ENCODE results near the gene MAGEA10.
"Not testable (repeated sequence)": the region's sequence is repeated elsewhere in the genome, so short reads cannot be mapped to it uniquely, and the experiment has no call there.

MAGEA10 gene

DNA sequence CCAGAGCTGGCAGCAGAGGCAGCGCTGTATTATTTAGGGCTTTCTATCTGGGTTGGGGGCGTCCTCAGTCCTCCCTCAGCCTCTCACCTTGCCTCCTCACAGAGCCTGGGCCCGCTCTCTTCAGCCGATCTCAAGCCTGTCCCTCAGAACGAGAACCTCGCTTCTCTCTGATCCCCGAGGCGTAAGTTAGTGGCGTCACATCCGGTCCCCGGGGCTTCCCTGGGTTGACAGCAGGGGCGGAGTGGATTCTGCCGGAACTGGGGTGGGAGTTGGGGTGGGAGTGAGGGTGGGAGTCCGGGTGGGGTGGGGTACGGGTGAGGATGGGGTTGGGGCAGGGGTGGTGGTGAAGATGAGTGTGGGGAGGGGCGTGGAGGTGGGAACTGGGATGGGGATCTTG is at the start of gene MAGEA10:
Gene MAGEA10, minus strand, starts transcription at position 190 of the 397 bp plus-strand sequence. CDS start 2,957 bp downstream, outside the sequence.
- DNase-seq, result no peak

DNA sequence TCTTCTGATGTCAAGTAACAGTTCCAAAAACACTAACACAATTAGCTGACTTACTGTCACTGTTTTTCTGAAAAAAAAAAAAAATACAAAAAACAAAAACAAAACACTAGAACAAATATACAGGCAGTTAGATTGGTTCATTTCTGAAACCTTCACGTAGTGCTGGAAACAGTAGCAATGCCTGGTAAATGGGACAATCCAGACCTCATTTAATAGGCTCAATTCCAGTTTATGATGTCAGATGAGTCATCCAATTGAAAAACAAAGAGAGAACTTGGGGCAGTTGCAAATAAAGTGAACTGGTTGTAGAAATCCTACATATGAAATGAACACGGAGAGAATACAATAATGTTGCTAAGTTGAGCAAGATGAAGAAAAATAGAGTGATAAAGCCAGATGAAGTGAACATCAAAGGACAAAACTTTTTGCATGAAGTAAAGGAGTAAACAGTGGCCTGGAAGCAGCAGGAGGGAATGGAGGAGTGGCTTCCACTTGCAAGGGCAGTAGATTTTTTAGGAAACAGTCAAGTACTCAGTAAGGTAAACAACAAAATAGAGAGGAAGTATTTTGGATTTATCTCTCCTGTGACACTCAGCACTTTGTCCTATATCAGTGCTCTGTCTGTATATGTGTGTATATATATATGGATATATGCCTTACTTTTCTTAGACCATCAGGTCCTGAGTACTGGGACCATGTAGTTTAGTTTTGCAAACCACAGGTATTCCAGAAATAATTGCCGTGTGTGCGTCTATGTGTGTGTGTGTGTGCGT is 39.3 kb upstream of the MAGEA10 start:
- DNase-seq, result no peak

DNA sequence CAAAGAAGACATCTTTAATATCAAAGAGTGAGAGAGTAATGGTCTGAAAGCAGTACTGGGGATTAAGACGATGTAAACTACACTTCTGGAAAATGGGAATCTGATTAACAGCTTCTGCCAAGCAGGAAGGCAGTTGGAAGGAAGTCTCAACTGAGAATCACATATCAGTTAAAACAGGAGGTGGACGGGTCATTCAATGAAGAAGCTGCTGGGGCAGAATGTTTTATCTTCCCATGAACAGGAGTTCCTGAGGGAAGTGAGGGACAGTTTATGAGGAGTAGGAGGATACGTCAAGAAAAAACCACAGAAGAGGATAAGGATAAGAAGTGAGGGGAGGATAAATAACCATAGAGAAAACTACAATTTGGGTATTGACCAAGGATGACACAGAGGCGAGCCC is 38.7 kb upstream of the MAGEA10 start:
- DNase-seq, result no peak

DNA sequence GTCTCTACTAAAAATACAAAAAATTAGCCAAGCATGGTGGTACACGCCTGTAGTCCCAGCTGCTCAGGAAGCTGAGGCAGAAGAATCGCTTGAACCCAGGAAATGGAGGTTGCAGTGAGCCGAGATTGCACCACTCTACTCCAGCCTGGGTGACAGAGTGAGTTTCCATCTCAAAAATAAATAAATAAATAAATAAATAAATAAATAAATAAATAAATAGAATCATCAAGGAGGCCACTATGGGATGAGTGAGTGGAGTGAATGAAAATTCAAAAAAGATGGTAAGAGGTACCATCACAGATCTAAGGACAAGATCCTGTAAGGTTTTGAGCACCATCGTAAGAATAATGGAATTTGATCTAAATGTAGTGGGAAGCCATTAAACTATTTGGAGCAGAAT is 37.5 kb upstream of the MAGEA10 start:
- not testable (repeated sequence) for DNase-seq

DNA sequence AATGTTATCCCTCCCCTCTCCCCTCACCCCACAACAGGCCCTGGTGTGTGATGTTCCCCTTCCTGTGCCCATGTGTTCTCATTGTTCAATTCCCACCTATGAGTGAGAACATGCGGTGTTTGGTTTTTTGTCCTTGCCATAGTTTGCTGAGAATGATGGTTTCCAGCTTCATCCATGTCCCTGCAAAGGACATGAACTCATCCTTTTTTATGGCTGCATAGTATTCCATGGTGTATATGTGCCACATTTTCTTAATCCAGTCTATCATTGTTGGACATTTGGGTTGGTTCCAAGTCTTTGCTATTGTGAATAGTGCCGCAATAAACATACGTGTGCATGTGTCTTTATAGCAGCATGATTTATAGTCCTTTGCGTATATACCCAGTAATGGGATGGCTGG is 35.5 kb upstream of the MAGEA10 start:
- DNase-seq, result not testable (repeated sequence)

DNA sequence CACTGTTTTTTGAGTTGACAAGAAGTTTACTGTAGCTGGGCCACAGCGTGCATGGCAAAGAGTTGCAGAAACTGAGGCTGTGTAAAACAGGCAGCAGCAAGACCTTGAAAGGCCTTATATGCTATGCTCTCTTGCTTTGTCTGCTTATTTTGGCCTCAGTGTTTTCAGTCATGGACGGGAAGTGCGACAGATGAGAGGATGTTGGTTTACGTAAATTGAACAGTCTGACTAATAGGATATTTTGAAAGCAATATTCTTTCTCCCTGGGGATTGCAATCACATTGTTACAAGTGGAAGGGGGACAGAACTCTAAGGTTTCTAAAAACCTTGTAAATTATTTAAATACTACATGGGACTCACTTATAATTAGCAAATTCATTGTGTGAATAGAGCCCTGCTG is 32.2 kb upstream of the MAGEA10 start:
- DNase-seq, result no peak

DNA sequence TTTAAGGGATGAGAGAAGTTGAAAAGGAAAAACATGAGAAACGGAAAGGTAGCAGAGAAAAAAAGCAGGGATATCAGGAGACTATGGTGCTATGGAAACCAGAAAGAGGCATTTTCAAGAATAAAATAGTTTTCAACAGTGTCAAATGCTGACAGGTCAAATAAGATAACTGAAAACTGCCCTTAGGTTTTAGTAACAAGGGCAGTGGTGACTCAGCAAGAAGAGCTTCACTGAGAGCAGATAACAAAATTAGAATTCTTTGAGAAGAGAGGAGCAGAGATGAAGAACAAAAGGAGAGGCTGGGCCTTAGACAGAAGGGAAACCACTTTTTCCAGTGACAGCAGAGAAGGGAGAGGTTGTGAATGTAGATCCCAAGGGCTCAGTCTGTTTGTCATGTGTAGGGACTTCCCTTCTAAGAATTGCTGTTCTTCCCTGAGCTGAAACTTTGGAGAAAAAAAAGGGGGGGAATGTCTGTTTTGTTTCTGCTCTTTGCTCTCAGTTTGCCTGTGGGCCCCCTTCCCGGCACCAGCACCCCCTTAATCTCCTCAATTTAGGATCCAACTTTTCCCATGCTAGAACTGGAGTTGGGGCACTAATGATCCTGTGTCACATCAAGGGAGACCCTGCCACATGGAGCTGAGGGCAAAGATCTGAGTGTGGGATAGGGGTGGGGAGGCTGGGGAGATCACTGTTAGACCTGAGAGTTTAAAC is 26.8 kb upstream of the MAGEA10 start:
- no peak for DNase-seq

DNA sequence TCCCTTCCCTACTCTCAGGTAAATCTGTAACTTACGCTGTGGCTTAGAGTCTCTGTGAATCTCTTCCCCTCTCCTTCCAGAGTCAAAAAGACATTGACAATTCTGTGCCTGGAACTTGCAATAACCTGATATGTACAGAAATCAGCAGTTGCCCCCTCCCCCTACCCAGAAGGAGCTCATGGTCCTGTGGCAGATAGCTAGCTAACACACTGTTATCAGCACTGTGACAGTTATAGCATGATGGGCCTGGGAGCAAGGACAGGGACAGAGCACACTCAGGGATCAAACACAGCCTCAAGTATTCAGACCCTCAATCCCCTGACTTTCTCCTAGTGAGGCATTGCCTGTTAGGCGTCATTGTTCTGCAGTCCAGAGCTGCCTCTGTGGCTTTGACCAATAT is 18.7 kb upstream of the MAGEA10 start:
- no peak for DNase-seq

DNA sequence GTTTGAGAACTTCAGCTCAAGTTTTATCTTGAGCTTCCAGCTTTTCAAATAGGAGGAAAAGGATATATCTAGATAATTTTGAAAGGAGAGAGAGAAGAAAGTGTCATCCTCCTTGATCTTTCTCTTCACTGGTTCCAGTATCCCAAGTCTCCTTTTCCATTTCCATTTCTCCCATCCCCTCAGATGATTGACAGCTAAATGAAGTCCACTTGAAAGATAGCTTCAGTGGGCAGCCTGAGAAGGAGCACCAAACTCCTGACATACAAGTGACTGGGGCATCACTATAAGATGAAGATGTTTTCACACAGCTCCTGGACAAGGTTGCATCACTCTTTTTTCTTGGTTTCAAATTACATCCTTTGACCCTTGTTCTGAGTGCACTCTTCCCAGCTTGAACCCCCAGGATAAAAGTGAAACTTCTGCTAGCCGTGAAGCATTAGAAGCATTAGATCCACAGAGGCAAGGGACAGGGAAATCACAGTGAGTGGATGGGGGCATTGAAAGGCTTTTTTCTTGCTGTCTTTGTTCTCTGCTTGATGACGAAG is 17.5 kb upstream of the MAGEA10 start:
- DNase-seq, result no peak

DNA sequence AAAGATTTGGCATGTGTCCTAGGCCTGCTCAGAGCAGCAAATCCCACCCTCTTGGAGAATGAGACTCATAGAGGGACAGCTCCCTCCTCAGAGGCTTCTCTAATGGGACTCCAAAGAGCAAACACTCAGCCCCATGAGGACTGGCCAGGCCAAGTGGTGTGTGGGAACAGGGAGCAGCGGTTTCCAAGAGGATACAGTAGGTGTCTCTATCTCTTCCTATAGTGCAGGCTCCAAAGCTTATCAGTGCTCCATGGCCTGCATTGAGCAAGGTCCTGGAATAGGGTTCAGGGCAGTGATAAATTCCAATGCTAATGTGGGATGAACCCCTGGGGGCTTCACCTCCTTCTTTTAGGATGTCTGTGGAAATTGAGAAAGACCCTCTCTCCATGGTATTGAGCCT is 15.7 kb upstream of the MAGEA10 start:
- no peak for DNase-seq

DNA sequence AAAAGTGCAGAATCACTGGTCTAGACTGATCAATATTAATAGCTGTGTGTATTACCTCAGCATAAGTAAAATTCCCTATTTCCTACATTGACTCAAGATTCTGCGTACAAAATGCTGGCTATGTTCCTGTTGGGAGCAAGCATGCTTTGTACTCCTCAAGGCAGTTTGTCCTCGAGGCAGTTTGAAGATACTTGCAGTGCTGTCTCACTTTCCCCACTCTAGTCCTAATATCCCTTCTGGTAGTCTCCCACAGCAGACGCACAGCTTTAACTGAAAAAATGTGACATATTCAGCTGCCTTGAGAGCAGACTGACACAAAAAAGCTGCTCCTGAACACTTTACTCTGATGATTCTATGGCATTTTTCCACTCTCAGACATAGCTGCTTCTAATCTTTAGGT is 12.9 kb upstream of the MAGEA10 start:
- DNase-seq, result no peak

DNA sequence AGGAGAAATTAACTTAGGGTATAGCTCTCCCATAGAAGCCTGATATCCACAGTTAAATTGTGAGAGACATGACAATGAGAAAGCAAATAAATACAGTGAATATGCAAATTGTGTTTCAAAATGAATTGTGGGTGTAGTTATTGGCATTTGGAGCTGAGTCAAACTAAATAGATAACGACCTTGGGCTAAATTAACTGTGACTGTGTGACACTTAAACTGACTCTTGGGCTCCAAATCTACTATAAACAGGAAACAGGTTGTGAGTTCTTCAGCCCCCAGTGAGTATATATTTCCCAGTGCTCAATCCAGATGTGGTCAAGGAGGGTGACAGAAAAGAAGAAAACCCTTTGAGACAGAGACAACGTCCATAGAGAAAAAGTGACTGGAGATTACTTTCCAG is 11.3 kb upstream of the MAGEA10 start:
- DNase-seq, result no peak

DNA sequence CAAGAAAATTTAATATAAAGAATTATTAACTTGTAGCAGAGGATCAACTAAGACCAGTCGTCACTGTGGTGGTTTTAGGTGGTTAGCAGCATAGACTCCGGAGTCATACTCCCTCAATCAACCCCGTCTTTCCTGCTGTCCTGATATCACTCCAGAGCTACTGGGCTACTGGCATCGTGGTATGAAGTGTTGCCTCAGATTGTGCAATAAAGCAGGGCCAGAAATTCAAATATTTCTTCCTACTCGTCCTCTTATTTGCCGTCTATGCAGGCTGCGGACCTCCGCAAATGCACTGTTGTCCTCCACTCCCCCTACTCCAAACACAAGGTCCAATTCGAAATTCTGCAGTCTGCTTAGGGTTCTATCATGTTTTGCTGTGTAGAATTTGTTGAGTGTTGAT is 1.2 kb upstream of the MAGEA10 start:
- no peak for DNase-seq

DNA sequence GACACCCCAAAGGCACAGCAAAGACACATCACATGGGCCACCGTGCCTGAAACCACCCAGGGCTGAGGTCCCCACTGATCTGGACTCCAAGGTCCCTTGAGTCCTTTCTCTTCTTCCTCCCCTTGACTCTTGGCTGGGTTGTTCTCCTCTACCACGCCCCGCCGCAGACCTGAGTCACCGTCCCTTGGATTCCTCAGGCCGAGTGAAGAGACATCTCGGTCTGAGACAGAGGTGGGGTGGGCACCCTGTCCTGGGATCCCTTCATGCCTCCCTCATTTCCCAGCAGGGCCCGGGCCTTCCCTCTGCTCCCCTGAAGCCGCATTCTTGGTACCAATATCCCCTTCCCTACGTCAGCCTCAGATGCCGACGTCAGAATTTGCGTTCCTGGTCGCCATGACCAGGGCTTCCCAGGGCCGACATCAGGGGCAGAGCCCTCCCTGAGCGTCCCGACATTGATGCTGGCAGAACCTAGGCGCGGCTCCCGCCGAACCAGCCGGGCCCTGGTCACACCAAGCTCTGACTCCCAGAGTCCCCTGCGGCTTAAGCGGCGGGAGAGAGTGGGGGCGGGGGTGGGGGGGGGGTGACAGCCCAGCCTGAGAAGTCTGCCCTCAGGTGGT is 498 bp downstream of the MAGEA10 start:
- no peak for DNase-seq

DNA sequence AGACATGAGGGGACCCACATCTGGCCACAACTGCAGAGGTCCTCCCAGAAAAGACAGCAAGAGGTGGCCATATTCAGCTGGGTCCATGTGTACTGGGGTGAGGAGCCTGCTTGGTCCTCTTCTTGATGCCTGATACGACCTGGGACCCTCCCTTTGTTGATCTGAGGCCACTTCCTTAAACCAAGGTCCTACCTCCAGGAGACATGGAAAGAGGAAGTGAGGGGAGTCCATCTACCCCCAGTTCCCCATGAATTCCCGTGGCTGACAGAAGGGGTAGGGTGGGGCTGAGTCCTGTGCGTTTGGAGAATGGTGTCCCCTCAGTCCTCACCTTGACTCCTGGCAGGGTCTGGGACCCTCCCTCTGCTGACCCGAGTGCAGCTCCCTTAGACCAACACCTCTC is 2.1 kb downstream of the MAGEA10 start:
- DNase-seq, result no peak

DNA sequence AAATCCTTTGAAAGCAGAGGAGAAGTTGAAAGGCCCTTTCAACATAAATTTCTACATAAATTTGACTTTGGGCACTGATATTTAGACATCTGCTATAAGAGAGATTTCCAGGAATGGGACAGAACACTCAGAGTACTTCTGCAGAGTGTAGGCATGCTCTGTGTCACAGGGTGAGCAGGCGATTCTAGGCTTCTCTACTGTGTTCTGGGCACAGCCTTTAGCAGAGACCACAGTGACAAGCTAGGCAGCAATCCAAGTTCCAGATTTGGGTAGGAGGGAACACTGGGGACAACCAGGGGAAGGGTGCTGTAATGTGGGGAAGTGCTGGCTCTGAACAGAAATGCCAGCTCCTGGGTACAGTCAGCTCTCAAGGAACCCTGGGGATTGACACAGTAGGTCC is 6.9 kb downstream of the MAGEA10 start:
- DNase-seq, result no peak

DNA sequence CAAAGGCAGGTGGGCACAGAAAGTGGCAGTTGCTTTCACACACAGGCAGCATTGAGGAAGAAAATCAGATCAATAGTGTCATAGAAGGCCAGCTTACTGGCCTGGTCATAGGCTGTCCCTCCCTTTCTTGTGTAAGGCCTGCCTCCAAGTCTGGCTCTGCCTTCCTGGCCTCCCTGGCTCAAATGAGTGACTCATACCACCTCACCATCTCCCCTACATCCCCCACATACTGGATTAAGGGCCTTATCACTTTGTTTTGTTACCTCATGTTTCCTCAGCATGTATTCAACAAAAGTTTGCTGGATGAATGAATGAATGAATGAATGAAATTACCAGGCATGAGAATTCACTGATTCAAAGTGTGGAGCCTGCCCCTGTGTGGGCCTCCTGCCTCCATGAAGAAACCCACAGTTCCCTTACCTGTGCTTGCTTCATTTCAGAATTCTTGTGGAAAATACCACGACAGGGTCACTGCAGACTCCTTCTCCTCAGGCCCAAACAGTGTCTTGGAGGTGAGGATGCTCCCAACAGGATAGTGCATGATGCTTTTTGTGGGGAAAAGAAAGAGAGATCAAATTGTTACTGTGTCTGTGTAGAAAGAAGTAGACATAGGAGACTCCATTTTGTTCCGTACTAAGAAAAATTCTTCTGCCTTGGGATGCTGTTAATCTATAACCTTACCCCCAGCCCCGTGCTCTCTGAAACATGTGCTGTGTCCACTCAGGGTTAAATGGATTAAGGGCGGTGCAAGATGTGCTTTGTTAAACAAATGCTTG is 9.1 kb downstream of the MAGEA10 start:
- not testable (repeated sequence) for DNase-seq

DNA sequence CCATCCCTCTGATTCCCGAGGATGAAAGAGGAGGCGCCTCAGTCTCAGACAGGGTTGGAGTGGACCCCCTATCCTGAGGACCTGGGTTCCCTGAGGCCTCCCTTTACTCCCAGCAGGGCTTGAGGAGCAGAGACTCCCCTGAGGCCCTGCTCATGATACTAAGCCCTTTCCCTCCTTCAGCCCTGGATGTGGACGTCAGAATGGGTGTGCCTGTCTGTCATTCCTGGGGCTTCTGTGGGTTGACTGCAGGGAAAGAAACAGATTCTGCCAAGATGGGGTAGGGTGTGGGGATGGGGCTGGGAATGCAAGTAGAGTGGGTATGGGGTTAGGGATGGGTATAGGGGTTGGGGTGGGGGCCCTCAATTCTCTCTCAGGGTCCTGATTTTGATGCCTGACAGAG is 21.1 kb downstream of the MAGEA10 start:
- DNase-seq, result no peak

DNA sequence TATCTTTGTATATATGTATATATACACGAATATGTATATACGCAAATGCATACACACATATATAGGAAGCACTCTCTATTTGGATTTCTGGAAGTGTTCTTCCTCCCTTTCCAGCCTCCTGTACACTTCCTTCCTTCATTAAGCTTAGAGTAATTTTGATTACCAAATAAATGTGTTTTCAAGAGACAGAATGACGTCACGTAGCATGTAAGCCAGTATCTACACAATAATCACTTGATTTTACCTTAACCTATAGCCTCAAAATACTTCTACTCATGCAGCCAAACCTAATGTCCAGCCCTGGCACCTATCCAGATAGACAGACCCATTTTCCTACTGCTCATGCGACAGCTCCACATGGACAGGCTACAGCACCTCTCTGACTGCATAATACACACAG is 29.9 kb downstream of the MAGEA10 start:
- DNase-seq, result no peak

DNA sequence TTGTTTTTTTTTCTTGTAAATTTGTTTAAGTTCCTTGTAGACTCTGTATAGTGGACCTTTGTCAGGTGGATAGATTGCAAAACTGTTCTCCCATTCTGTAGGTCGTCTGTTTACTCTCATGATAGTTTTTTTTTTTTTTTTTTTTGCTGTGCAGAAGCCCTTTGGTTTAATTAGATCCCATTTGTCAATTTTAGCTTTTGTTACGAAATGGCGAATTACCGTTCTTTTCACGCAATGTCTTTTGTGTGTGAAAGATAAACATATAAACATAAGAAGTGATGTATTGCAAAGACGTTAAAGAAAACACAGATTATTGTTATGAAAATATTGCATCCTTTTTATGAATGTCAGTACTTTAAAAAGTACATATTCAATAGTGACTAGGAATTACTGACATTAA is 34.5 kb downstream of the MAGEA10 start:
- DNase-seq, result no peak

DNA sequence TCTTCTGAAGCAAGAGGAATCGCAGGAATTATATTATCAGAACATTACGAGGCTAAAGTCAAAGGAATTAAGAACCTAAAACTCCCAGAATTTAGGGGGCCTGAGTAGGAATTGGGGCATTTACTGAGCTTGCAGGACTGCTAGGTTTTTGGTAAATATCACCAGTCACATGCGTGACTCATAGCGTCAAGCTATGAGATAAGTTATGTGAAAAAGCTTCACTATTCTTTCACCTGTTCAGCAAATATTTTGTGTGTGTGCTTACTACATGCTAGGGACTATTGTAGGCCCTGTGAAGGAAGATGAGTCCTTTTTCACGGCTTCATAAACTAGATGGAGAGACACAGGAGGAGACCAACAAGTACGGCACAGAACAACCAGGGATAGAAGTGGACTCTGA is 52.2 kb downstream of the MAGEA10 start:
- DNase-seq, result no peak
